HepG2 (cell line): ENCODE results near the gene SH2D5. TPM values are rescaled to one million over a fixed set of nuclear protein-coding genes. Genes with fewer than 3 reads are reported as not detected.

Experiments used
- ATAC-seq: fragments of 200-7000 bp; cut with Tn5 transposase; 3 replicates; pipeline ENCODE4 v1.9.1; 2020; ENCODE audit warnings: mild to moderate bottlenecking, moderate library complexity
- BruUV-seq: library from RNA; stranded (reverse); fragments of 400-500 nt; replicated peaks from 2 replicates; lab custom pipeline; 2021; lab: Mats Ljungman, UMichigan
- CTCF ChIA-PET: fragments of 300-600 bp; formaldehyde crosslinking; extraction: SDS; loops from one replicate; lab custom pipeline; 2021; ENCODE audit warnings: low total read pairs, inconsistent platforms, low intra/inter-chr PET ratio; lab: Yijun Ruan, JAX
- POLR2A ChIA-PET: fragments of 350-600 bp; sonication (Branson Sonifier 250); formaldehyde crosslinking; loops from one replicate; lab custom pipeline; 2020; ENCODE audit warnings: antibody characterized with exemption, inconsistent platforms; lab: Yijun Ruan, JAX
- DNase-seq: peaks from one replicate; pipeline ENCODE4 v3.0.0-alpha.2; 2015; ENCODE audit warnings: low spot score
- FAIRE-seq: peaks from 3 replicates; lab custom pipeline; 2011; peaks lifted over from hg19 to GRCh38; lab: Jason Lieb, UNC
- H2AFZ ChIP-seq: one replicate; pipeline ENCODE4 v1.6.1; 2011; ENCODE audit warnings: low read length, inconsistent platforms
- H3K27ac ChIP-seq: fragments of 300-600 bp; 3 replicates; pipeline ENCODE4 v1.8.0; 2011; ENCODE audit warnings: mixed run types, mild to moderate bottlenecking, mixed read lengths, low read length, inconsistent platforms; ENCODE audit not compliant: insufficient read depth; ENCODE audit errors: extremely low read length
- H3K27me3 ChIP-seq, 2 experiments: fragments of 200-600 bp in 1 of 2; 2 replicates in 1 of 2; 3 replicates in 1 of 2; pipeline versions ENCODE4 v1.6.0 to v1.8.0; 2011; ENCODE audit warnings: low read length in 2 of 2, mild to moderate bottlenecking in 2 of 2, moderate library complexity in 2 of 2, inconsistent platforms in 1 of 2; ENCODE audit not compliant: insufficient read depth in 2 of 2, control insufficient read depth in 1 of 2
- H3K36me3 ChIP-seq, 2 experiments: fragments of 200-600 bp in 1 of 2; replicated peaks in 1 of 2; 2 replicates in 1 of 2; 3 replicates in 1 of 2; pipeline versions ENCODE4 v1.5.1 to v1.8.0; 2011; ENCODE audit warnings: low read length in 2 of 2, inconsistent platforms in 1 of 2; ENCODE audit not compliant: insufficient read depth in 2 of 2, control insufficient read depth in 1 of 2
- H3K4me1 ChIP-seq: 2 replicates; pipeline ENCODE4 v1.5.1; 2012; ENCODE audit warnings: low read length, inconsistent platforms; ENCODE audit not compliant: insufficient read depth
- H3K4me2 ChIP-seq: 2 replicates; pipeline ENCODE4 v1.6.0; 2011; ENCODE audit warnings: low read depth, low read length, inconsistent platforms
- H3K4me3 ChIP-seq, 3 experiments: fragments of 200-600 bp in 1 of 3; sonication (generic), shearing (Covaris generic) in 1 of 3; replicated peaks in 1 of 3; 2 replicates each; pipeline ENCODE4 v1.5.1; 2011 to 2016; ENCODE audit warnings: low read length in 3 of 3, inconsistent platforms in 2 of 3, low read depth in 2 of 3, mild to moderate bottlenecking in 2 of 3, control low read depth in 1 of 3, mixed read lengths in 1 of 3; ENCODE audit not compliant: insufficient read depth in 1 of 3
- H3K79me2 ChIP-seq: one replicate; pipeline ENCODE4 v1.6.1; 2011; ENCODE audit warnings: low read length, inconsistent platforms; ENCODE audit not compliant: insufficient read depth
- H3K9ac ChIP-seq: 2 replicates; pipeline ENCODE4 v1.6.0; 2011; ENCODE audit warnings: mild to moderate bottlenecking, low read depth, low read length, inconsistent platforms; ENCODE audit not compliant: insufficient read depth
- H3K9me3 ChIP-seq: 2 replicates; pipeline ENCODE4 v1.5.1; 2012; ENCODE audit warnings: mild to moderate bottlenecking, low read length
- H4K20me1 ChIP-seq: 2 replicates; pipeline ENCODE4 v1.6.0; 2011; ENCODE audit warnings: inconsistent platforms, mild to moderate bottlenecking, low read length, moderate library complexity; ENCODE audit not compliant: insufficient read depth
- CBX5 ChIP-seq: sonication (generic); formaldehyde crosslinking; IDR thresholded peaks from 2 replicates; pipeline ENCODE4 v1.4.0; 2020; ENCODE audit warnings: missing genetic modification reagents, borderline replicate concordance
- ELK4 ChIP-seq: sonication (generic); formaldehyde crosslinking; IDR thresholded peaks from 2 replicates; pipeline ENCODE4 v1.9.0; 2021; ENCODE audit warnings: missing genetic modification reagents, borderline replicate concordance
- HDAC1 ChIP-seq: sonication (generic); formaldehyde crosslinking; IDR thresholded peaks from 2 replicates; pipeline ENCODE4 v1.5.1; 2020; ENCODE audit warnings: mild to moderate bottlenecking, missing genetic modification reagents
- IRX3 ChIP-seq: sonication (generic); formaldehyde crosslinking; IDR thresholded peaks from 2 replicates; pipeline ENCODE4 v1.8.1; 2023; ENCODE audit warnings: mild to moderate bottlenecking, low read depth, missing genetic modification reagents, borderline replicate concordance
- JARID2 ChIP-seq: sonication (generic); formaldehyde crosslinking; IDR thresholded peaks from 2 replicates; pipeline ENCODE4 v1.8.1; 2023; ENCODE audit warnings: missing genetic modification reagents, inconsistent platforms; ENCODE audit not compliant: insufficient replicate concordance
- KDM1A ChIP-seq: IDR thresholded peaks from 2 replicates; pipeline ENCODE4 v1.6.1; 2016; ENCODE audit warnings: missing compliant biosample characterization
- LCORL ChIP-seq, 2 experiments: fragments of 450-650 bp in 1 of 2; sonication (generic) in 1 of 2; formaldehyde crosslinking in 1 of 2; IDR thresholded peaks; 2 replicates each; pipeline versions ENCODE4 v1.5.0 to v1.6.1; 2017 to 2020; ENCODE audit warnings: antibody characterized with exemption in 1 of 2, missing genetic modification reagents in 1 of 2
- MAFF ChIP-seq: IDR thresholded peaks from 2 replicates; pipeline ENCODE4 v1.6.1; 2011; ENCODE audit warnings: low read depth, low read length, improper control_type of control experiment
- PAXIP1 ChIP-seq: sonication (generic); formaldehyde crosslinking; conservative IDR thresholded peaks from 2 replicates; pipeline ENCODE4 v1.4.0; 2020; ENCODE audit warnings: mild to moderate bottlenecking, missing genetic modification reagents, moderate library complexity
- PTBP1 ChIP-seq: fragments of 200-400 bp; formaldehyde crosslinking; IDR thresholded peaks from 2 replicates; pipeline ENCODE4 v1.6.1; 2018; ENCODE audit warnings: low read length, low read depth; ENCODE audit not compliant: poor library complexity, severe bottlenecking
- SALL1 ChIP-seq: sonication (generic); formaldehyde crosslinking; IDR thresholded peaks from 2 replicates; pipeline ENCODE4 v1.8.0; 2022; ENCODE audit warnings: mild to moderate bottlenecking, missing genetic modification reagents
- U2AF1 ChIP-seq: fragments of 200-400 bp; formaldehyde crosslinking; optimal IDR thresholded peaks from 2 replicates; pipeline ENCODE3; 2017; ENCODE audit warnings: mild to moderate bottlenecking, low read depth, low read length
- YEATS4 ChIP-seq: sonication (generic); formaldehyde crosslinking; IDR thresholded peaks from 2 replicates; pipeline ENCODE4 v1.4.0; 2020; ENCODE audit warnings: missing genetic modification reagents, borderline replicate concordance
- ZNF280B ChIP-seq: sonication (generic); formaldehyde crosslinking; IDR thresholded peaks from 2 replicates; pipeline ENCODE4 v1.5.0; 2020; ENCODE audit warnings: missing genetic modification reagents, mild to moderate bottlenecking, borderline replicate concordance
- ZNF710 ChIP-seq: sonication (generic); formaldehyde crosslinking; IDR thresholded peaks from 2 replicates; pipeline ENCODE4 v1.5.0; 2020; ENCODE audit warnings: mild to moderate bottlenecking, missing genetic modification reagents, borderline replicate concordance
- WGBS: methylation state at CpG from one replicate; pipeline ENCODE4 v1.1.6; 2017; ENCODE audit warnings: low lambda C conversion rate; 5-methylcytosine and 5-hydroxymethylcytosine counted together
- in situ Hi-C: cut with HindIII; loops from 2 replicates; pipeline ENCODE4 v1.10.0; 2017; ENCODE audit warnings: low pct_unique_long_range_greater_than_20kb; ENCODE audit not compliant: extremely low pct_ligation_motif_present
- intact Hi-C: fragments of 100-400 bp; cut with micrococcal nuclease; formaldehyde crosslinking; loops from one replicate; pipeline ENCODE4 v1.10.0; 2022; ENCODE audit not compliant: unreplicated experiment
- polyA plus RNA-seq, 8 experiments: library from polyadenylated mRNA; depleted of rRNA in 3 of 8; stranded (reverse) in 7 of 8; unstranded in 1 of 8; fragments of >200 nt; fragmentation: Illumina TruSeq in 4 of 8; extraction: Trizol in 4 of 8; gene quantifications; 2 replicates each; pipeline versions ENCODE4 v1.2.1 to v1.2.3, GENCODE V29; 2011 to 2016; ENCODE audit warnings: low read depth in 4 of 8, missing spikeins in 1 of 8, mixed read lengths in 1 of 8; ENCODE audit not compliant: insufficient read depth in 1 of 8
- total RNA-seq, 5 experiments: library from RNA; depleted of rRNA; stranded (reverse); fragments of >200 nt; fragmentation: Illumina TruSeq; extraction: Trizol; gene quantifications; 2 replicates each; pipeline ENCODE4 v1.2.3, GENCODE V29; 2016; ENCODE audit warnings: low read depth in 1 of 5

Gene SH2D5
- total and polyA plus RNA-seq, 2 of the 13 experiments (the other 11 are each of a cell fraction or from before 2014, with no cell fraction given) = 1.2 to 3.4 TPM

- Histone ChIP-seq H3K27me3 (peaks cover 5 to 21% of the 10 kb centered on the region in 2 experiments; a peak in 3 of 5 replicates), H3K9ac (peak overlapping the region; percentile 61), H3K9me3 (no peaks in the 10 kb centered on the region), H3K79me2 (no peaks in the 10 kb centered on the region), H4K20me1 (no peaks in the 10 kb centered on the region), H2AFZ (no peak overlapping the region), H3K4me3 (peak overlapping the region; percentile 62 to 79 (median 65)), H3K27ac (no peak overlapping the region), H3K4me2 (peak overlapping the region; percentile 99), H3K4me1 (peaks cover 57% of the 10 kb centered on the region), H3K36me3 (no peaks in the 10 kb centered on the region)
- WGBS = 0% methylated on average over 11 of the region's 55 CpGs
- ATAC-seq = peak; percentile 58
- DNase-seq = peak; percentile 25
- in situ Hi-C loops (no loop called here), intact Hi-C loops (no loop called here)
- no TSS peak for BruUV-seq
- no peak for FAIRE-seq
- ChIA-PET CTCF (no interaction called here), POLR2A (interaction anchor here (1.0 to 2.3 kb wide), 6 partner anchors 25 to 249 kb away, joined by 3 to 7 read pairs (median 3); partner anchors contain the start of gene HP1BP3)
- TF ChIP-seq ELK4 (CRISPR knock-in tag) = no peak
- no peak for TF ChIP-seq MAFF
- TF ChIP-seq ZNF710 (CRISPR knock-in tag) = no peak
- no peak for TF ChIP-seq ZNF280B
- no peak for TF ChIP-seq PTBP1
- no peak for TF ChIP-seq LCORL (IDR thresholded peaks at IDR 0.05)
- 0 out of 2 replicates have a peak, but pooled peaks have one; percentile 3 for TF ChIP-seq LCORL (CRISPR knock-in tag; IDR thresholded peaks at IDR 0.05)
- peak; percentile 97 for TF ChIP-seq KDM1A (CRISPR knock-in tag)
- no peak for TF ChIP-seq PAXIP1 (CRISPR knock-in tag)
- no peak for TF ChIP-seq U2AF1
- peak; percentile 26; the same call in 1 of the 2 replicates for TF ChIP-seq YEATS4 (CRISPR knock-in tag)
- no peak for TF ChIP-seq IRX3
- TF ChIP-seq HDAC1 (CRISPR knock-in tag) = 0 out of 2 replicates have a peak, but pooled peaks have one; percentile 58
- TF ChIP-seq SALL1 (CRISPR knock-in tag) = 0 out of 2 replicates have a peak, but pooled peaks have one; percentile 34
- 0 out of 2 replicates have a peak, but pooled peaks have one; percentile 27 for TF ChIP-seq CBX5
- TF ChIP-seq JARID2 (CRISPR knock-in tag) = no peak
These were observed 374 bp downstream of the SH2D5 start for GRCh38 chr1:20732071-20732587.
